Trophoblast cell (in vitro differentiated cells and primary cell): ENCODE data around the gene IFT80.
A peak's percentile ranks its signal among the peaks of the same experiment; 100 is the strongest.

Source experiments
- DNase-seq, 2 donors: peaks; one replicate each; pipeline ENCODE4 v3.0.0-alpha.2; 2016
- H2AFZ ChIP-seq: 2 replicates; pipeline ENCODE4 v1.6.1; 2013; ENCODE audit warnings: low read length, moderate library complexity, mild to moderate bottlenecking; ENCODE audit not compliant: insufficient read depth, poor library complexity
- H2AK5ac ChIP-seq: 2 replicates; pipeline ENCODE4 v1.6.1; 2013; ENCODE audit warnings: mild to moderate bottlenecking, low read length
- H2BK120ac ChIP-seq: 2 replicates; pipeline ENCODE4 v1.6.1; 2013; ENCODE audit warnings: low read length, mild to moderate bottlenecking, moderate library complexity; ENCODE audit not compliant: insufficient read depth, poor library complexity
- H2BK12ac ChIP-seq: 2 replicates; pipeline ENCODE4 v1.6.1; 2013; ENCODE audit warnings: mild to moderate bottlenecking, low read length, moderate library complexity
- H2BK5ac ChIP-seq: 2 replicates; pipeline ENCODE4 v1.6.1; 2013; ENCODE audit warnings: low read length, low read depth, moderate library complexity, mild to moderate bottlenecking; ENCODE audit not compliant: poor library complexity
- H3K14ac ChIP-seq: 2 replicates; pipeline ENCODE4 v1.6.1; 2013; ENCODE audit warnings: mild to moderate bottlenecking, low read length
- H3K18ac ChIP-seq: 2 replicates; pipeline ENCODE4 v1.6.1; 2013; ENCODE audit warnings: mild to moderate bottlenecking, low read length
- H3K23ac ChIP-seq: 2 replicates; pipeline ENCODE4 v1.6.1; 2013; ENCODE audit warnings: low read length
- H3K27ac ChIP-seq: 2 replicates; pipeline ENCODE4 v1.5.1; 2013; ENCODE audit warnings: low read depth, mild to moderate bottlenecking, inconsistent platforms, low read length, moderate library complexity
- H3K27me3 ChIP-seq: 2 replicates; pipeline ENCODE4 v1.6.1; 2013; ENCODE audit warnings: inconsistent platforms, mild to moderate bottlenecking, low read length, moderate library complexity; ENCODE audit not compliant: insufficient read depth
- H3K36me3 ChIP-seq, 2 experiments: 1 replicate in 1 of 2; 2 replicates in 1 of 2; pipeline ENCODE4 v1.6.1; 2013; ENCODE audit warnings: low read length in 2 of 2, mild to moderate bottlenecking in 2 of 2, moderate library complexity in 1 of 2; ENCODE audit not compliant: insufficient read depth in 2 of 2, control insufficient read depth in 1 of 2
- H3K4ac ChIP-seq: 2 replicates; pipeline ENCODE4 v1.6.1; 2013; ENCODE audit warnings: low read depth, mild to moderate bottlenecking, low read length, moderate library complexity
- H3K4me1 ChIP-seq, 2 experiments: 1 replicate in 1 of 2; 2 replicates in 1 of 2; pipeline ENCODE4 v1.6.1; 2013; ENCODE audit warnings: low read length in 2 of 2, mild to moderate bottlenecking in 2 of 2, moderate library complexity in 1 of 2; ENCODE audit not compliant: insufficient read depth in 2 of 2, control insufficient read depth in 1 of 2
- H3K4me2 ChIP-seq: 2 replicates; pipeline ENCODE4 v1.6.1; 2013; ENCODE audit warnings: inconsistent platforms, mild to moderate bottlenecking, low read length, moderate library complexity
- H3K4me3 ChIP-seq: 2 replicates; pipeline ENCODE4 v1.5.1; 2013; ENCODE audit warnings: mild to moderate bottlenecking, low read depth, low read length, inconsistent platforms
- H3K79me1 ChIP-seq: one replicate; pipeline ENCODE4 v1.6.1; 2013; ENCODE audit warnings: low read length
- H3K79me2 ChIP-seq: 2 replicates; pipeline ENCODE4 v1.6.1; 2013; ENCODE audit warnings: low read length, mild to moderate bottlenecking; ENCODE audit not compliant: control insufficient read depth, insufficient read depth, poor library complexity
- H3K9ac ChIP-seq: 2 replicates; pipeline ENCODE4 v1.6.1; 2013; ENCODE audit warnings: mild to moderate bottlenecking, low read length
- H3K9me3 ChIP-seq: 2 replicates; pipeline ENCODE4 v1.6.1; 2013; ENCODE audit warnings: low read depth, mild to moderate bottlenecking, control low read depth, inconsistent platforms, low read length; ENCODE audit not compliant: insufficient read depth
- H4K12ac ChIP-seq: 2 replicates; pipeline ENCODE4 v1.6.1; 2013; ENCODE audit warnings: low read depth, mild to moderate bottlenecking, low read length, moderate library complexity
- H4K8ac ChIP-seq: 2 replicates; pipeline ENCODE4 v1.6.1; 2013; ENCODE audit warnings: low read depth, mild to moderate bottlenecking, low read length, moderate library complexity
- H4K91ac ChIP-seq: one replicate; pipeline ENCODE4 v1.6.1; 2013; ENCODE audit warnings: low read depth, mild to moderate bottlenecking, low read length, moderate library complexity
- WGBS: extraction: QIAGEN DNeasy Blood & Tissue Kit; methylation state at CpG from one replicate; pipeline ENCODE4 v1.1.7; 2013; ENCODE audit warnings: missing lambda C conversion rate; ENCODE audit not compliant: insufficient read length, insufficient coverage; ENCODE audit errors: extremely low coverage; 5-methylcytosine and 5-hydroxymethylcytosine counted together

The IFT80 gene

GRCh38 chr3:160400030-160400701, 1.1 kb upstream of the IFT80 start:
- Histone ChIP-seq H3K36me3 (no peaks in the 10 kb centered on the region), H2BK120ac (peak overlapping the region; percentile 55), H2BK12ac (no peak overlapping the region)

GRCh38 chr3:160398820-160399124, 253 bp downstream of the IFT80 start:
- Histone ChIP-seq H3K27me3 (no peaks in the 10 kb centered on the region), H2BK120ac (no peak overlapping the region), H3K4me1 (no peaks in the 10 kb centered on the region), H2BK5ac (no peak overlapping the region), H3K79me1 (peaks cover 13% of the 10 kb centered on the region), H2BK12ac (no peak overlapping the region), H4K91ac (no peak overlapping the region), H3K18ac (no peak overlapping the region), H3K36me3 (no peaks in the 10 kb centered on the region), H4K12ac (no peak overlapping the region), H3K14ac (no peak overlapping the region), H3K79me2 (peaks cover 19% of the 10 kb centered on the region), H3K4me3 (peak overlapping the region; percentile 89), H3K9me3 (no peaks in the 10 kb centered on the region), H3K9ac (peak overlapping the region; percentile 96), H3K23ac (no peak overlapping the region), H4K8ac (peak overlapping the region; percentile 78), H3K4ac (no peak overlapping the region), H2AK5ac (no peak overlapping the region), H3K27ac (no peak overlapping the region), H3K4me2 (peak overlapping the region; percentile 69), H2AFZ (peak overlapping the region; percentile 41)
- WGBS, result no CpG with 5 or more reads among the region's 9 CpGs
- no peak for DNase-seq

More at GRCh38 chr3:160400030-160400701, 1.1 kb upstream of the IFT80 start:
- peak; percentile 49 to 67 for DNase-seq
- H3K14ac ChIP-seq, result peak overlapping the region; percentile 84
- peak overlapping the region; percentile 79 for H4K91ac ChIP-seq
- H3K79me2 ChIP-seq, result peaks cover 19% of the 10 kb centered on the region
- H3K9ac ChIP-seq, result peak overlapping the region; percentile 93
- no peak overlapping the region for H3K23ac ChIP-seq
- H3K79me1 ChIP-seq, result peaks cover 13% of the 10 kb centered on the region
- H2BK5ac ChIP-seq, result peak overlapping the region; percentile 86
- peak overlapping the region; percentile 82 for H4K8ac ChIP-seq
- peak overlapping the region; percentile 87 for H4K12ac ChIP-seq
- peak overlapping the region; percentile 56 for H2AK5ac ChIP-seq
- no peaks in the 10 kb centered on the region for H3K9me3 ChIP-seq
- peak overlapping the region; percentile 86 for H3K27ac ChIP-seq
- H3K4ac ChIP-seq, result peak overlapping the region; percentile 91
- H3K18ac ChIP-seq, result peak overlapping the region; percentile 65
- no CpG with 5 or more reads among the region's 49 CpGs for WGBS
- peak overlapping the region; percentile 84 for H3K4me2 ChIP-seq
- peak overlapping the region; percentile 30 for H2AFZ ChIP-seq
- no peaks in the 10 kb centered on the region for H3K4me1 ChIP-seq
- H3K4me3 ChIP-seq, result peak overlapping the region; percentile 90
- no peaks in the 10 kb centered on the region for H3K27me3 ChIP-seq

- no peak overlapping the region for H3K4ac ChIP-seq
- no peak overlapping the region for H4K8ac ChIP-seq
- no peak overlapping the region for H3K27ac ChIP-seq
- no peak overlapping the region for H3K23ac ChIP-seq
- peaks cover 7% of the 10 kb centered on the region for H3K79me1 ChIP-seq
- no peak for DNase-seq
- no peaks in the 10 kb centered on the region for H3K27me3 ChIP-seq
- H2AFZ ChIP-seq, result no peak overlapping the region
- H3K79me2 ChIP-seq, result peaks cover 7% of the 10 kb centered on the region
- peaks cover 0 to 2% of the 10 kb centered on the region in 2 experiments for H3K4me1 ChIP-seq
- no peak overlapping the region for H3K4me2 ChIP-seq
- H2BK5ac ChIP-seq, result no peak overlapping the region
- H3K14ac ChIP-seq, result no peak overlapping the region
- no peaks in the 10 kb centered on the region for H3K9me3 ChIP-seq
- no peak overlapping the region for H3K9ac ChIP-seq
- H3K18ac ChIP-seq, result no peak overlapping the region
- no peak overlapping the region for H4K12ac ChIP-seq
- no peak overlapping the region for H4K91ac ChIP-seq
- no peak overlapping the region for H2BK12ac ChIP-seq
- H2BK120ac ChIP-seq, result no peak overlapping the region
- no peak overlapping the region for H2AK5ac ChIP-seq
- no peak overlapping the region for H3K4me3 ChIP-seq
- H3K36me3 ChIP-seq, result no peaks in the 10 kb centered on the region
Observed at GRCh38 chr3:160395297-160395696, 3.7 kb downstream of the IFT80 start.

- no peak overlapping the region for H3K14ac ChIP-seq
- H3K18ac ChIP-seq, result no peak overlapping the region
- H3K4me3 ChIP-seq, result no peak overlapping the region
- no peak overlapping the region for H3K23ac ChIP-seq
- H4K8ac ChIP-seq, result no peak overlapping the region
- no peaks in the 10 kb centered on the region for H3K9me3 ChIP-seq
- H3K4me2 ChIP-seq, result no peak overlapping the region
- H3K79me2 ChIP-seq, result no peaks in the 10 kb centered on the region
- H3K4me1 ChIP-seq, result peaks cover 0 to 2% of the 10 kb centered on the region in 2 experiments
- H3K4ac ChIP-seq, result no peak overlapping the region
- no peak overlapping the region for H2BK5ac ChIP-seq
- no CpG with 5 or more reads among the region's 3 CpGs for WGBS
- no peaks in the 10 kb centered on the region for H3K79me1 ChIP-seq
- no peak overlapping the region for H2BK120ac ChIP-seq
- no peaks in the 10 kb centered on the region for H3K36me3 ChIP-seq
- H3K9ac ChIP-seq, result no peak overlapping the region
- no peak overlapping the region for H3K27ac ChIP-seq
- H4K91ac ChIP-seq, result no peak overlapping the region
- DNase-seq, result no peak
- no peak overlapping the region for H2AFZ ChIP-seq
- no peak overlapping the region for H2AK5ac ChIP-seq
- H2BK12ac ChIP-seq, result no peak overlapping the region
- no peak overlapping the region for H4K12ac ChIP-seq
- no peaks in the 10 kb centered on the region for H3K27me3 ChIP-seq
Observed at GRCh38 chr3:160394009-160394392, 5.0 kb downstream of the IFT80 start.
